GM23338 (cell line): ENCODE data around the gene RBL1. TPM values are rescaled to one million over a fixed set of nuclear protein-coding genes. Genes with fewer than 3 reads are reported as not detected.

Experiments used
- EZH2 ChIP-seq: fragments of 200-600 bp; sonication (generic); IDR thresholded peaks from one replicate; pipeline ENCODE4 v1.8.0; 2017; ENCODE audit warnings: antibody characterized with exemption, mild to moderate bottlenecking, low read depth; ENCODE audit not compliant: unreplicated experiment
- POLR2AphosphoS5 ChIP-seq: IDR thresholded peaks from 2 replicates; pipeline ENCODE4 v1.6.1; 2016; ENCODE audit warnings: antibody characterized with exemption, low read depth
- STAT1 ChIP-seq: IDR thresholded peaks from one replicate; pipeline ENCODE4 v1.6.1; 2016; ENCODE audit warnings: antibody characterized with exemption; ENCODE audit not compliant: unreplicated experiment
- ZNF331 ChIP-seq: fragments of 250-450 bp; sonication (Bioruptor Pico); IDR thresholded peaks from 2 replicates; pipeline ENCODE4 v1.5.0; 2020; ENCODE audit warnings: low read depth, mild to moderate bottlenecking, moderate library complexity
- polyA plus RNA-seq: library from polyadenylated mRNA; unstranded; fragments of >200 nt; fragmentation: Nextera tagmentation; extraction: Ambion mirVana; gene quantifications from 2 replicates; pipeline ENCODE4 v1.2.1, GENCODE V29; 2016
- total RNA-seq: library from RNA; depleted of rRNA; stranded (reverse); fragments of >200 nt; shearing (Covaris generic); gene quantifications from 2 replicates; pipeline ENCODE4 v1.2.3, GENCODE V29; 2014
- TF ChIP-seq, protein P1 (sequence below): fragments of 250-450 bp; sonication (Bioruptor Pico); IDR thresholded peaks from 2 replicates; pipeline ENCODE4 v1.5.0; 2020; ENCODE audit warnings: mild to moderate bottlenecking, moderate library complexity
- TF ChIP-seq, protein P2 (sequence below), 2 experiments: fragments of 200-600 bp in 1 of 2; sonication (generic) in 1 of 2; conservative IDR thresholded peaks; 2 replicates each; pipeline versions ENCODE4 v1.5.1 to v1.6.1; 2016 to 2017; ENCODE audit warnings: antibody characterized with exemption in 2 of 2, low read depth in 2 of 2, mild to moderate bottlenecking in 2 of 2, moderate library complexity in 1 of 2
- TF ChIP-seq, protein P3 (sequence below): IDR thresholded peaks from one replicate; pipeline ENCODE4 v1.6.1; 2018; ENCODE audit warnings: antibody characterized with exemption; ENCODE audit not compliant: unreplicated experiment

Gene RBL1
- total and polyA plus RNA-seq, 2 experiments from 2014 or later: 6.4 to 12.6 TPM

DNA sequence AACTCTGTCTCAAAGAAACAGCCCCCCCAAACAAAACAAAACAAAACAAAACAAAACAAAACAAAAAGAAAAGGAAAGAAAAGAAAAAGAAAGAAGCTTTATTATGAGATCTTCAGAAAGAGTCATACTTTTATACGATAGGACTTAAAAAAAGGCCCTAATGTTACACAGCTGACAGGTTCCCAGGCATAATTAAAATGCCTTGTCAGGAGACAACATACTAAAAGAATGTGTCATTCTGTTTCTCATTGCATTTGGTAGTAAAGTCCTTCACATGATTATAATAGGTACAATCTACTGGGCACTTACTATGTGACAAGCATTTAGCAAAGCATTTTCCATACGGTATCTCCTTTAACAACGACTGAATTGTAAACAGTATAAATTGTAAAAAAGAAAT lies 46.9 kb upstream of the RBL1 start (continued):
- TF ChIP-seq, protein P1, sequence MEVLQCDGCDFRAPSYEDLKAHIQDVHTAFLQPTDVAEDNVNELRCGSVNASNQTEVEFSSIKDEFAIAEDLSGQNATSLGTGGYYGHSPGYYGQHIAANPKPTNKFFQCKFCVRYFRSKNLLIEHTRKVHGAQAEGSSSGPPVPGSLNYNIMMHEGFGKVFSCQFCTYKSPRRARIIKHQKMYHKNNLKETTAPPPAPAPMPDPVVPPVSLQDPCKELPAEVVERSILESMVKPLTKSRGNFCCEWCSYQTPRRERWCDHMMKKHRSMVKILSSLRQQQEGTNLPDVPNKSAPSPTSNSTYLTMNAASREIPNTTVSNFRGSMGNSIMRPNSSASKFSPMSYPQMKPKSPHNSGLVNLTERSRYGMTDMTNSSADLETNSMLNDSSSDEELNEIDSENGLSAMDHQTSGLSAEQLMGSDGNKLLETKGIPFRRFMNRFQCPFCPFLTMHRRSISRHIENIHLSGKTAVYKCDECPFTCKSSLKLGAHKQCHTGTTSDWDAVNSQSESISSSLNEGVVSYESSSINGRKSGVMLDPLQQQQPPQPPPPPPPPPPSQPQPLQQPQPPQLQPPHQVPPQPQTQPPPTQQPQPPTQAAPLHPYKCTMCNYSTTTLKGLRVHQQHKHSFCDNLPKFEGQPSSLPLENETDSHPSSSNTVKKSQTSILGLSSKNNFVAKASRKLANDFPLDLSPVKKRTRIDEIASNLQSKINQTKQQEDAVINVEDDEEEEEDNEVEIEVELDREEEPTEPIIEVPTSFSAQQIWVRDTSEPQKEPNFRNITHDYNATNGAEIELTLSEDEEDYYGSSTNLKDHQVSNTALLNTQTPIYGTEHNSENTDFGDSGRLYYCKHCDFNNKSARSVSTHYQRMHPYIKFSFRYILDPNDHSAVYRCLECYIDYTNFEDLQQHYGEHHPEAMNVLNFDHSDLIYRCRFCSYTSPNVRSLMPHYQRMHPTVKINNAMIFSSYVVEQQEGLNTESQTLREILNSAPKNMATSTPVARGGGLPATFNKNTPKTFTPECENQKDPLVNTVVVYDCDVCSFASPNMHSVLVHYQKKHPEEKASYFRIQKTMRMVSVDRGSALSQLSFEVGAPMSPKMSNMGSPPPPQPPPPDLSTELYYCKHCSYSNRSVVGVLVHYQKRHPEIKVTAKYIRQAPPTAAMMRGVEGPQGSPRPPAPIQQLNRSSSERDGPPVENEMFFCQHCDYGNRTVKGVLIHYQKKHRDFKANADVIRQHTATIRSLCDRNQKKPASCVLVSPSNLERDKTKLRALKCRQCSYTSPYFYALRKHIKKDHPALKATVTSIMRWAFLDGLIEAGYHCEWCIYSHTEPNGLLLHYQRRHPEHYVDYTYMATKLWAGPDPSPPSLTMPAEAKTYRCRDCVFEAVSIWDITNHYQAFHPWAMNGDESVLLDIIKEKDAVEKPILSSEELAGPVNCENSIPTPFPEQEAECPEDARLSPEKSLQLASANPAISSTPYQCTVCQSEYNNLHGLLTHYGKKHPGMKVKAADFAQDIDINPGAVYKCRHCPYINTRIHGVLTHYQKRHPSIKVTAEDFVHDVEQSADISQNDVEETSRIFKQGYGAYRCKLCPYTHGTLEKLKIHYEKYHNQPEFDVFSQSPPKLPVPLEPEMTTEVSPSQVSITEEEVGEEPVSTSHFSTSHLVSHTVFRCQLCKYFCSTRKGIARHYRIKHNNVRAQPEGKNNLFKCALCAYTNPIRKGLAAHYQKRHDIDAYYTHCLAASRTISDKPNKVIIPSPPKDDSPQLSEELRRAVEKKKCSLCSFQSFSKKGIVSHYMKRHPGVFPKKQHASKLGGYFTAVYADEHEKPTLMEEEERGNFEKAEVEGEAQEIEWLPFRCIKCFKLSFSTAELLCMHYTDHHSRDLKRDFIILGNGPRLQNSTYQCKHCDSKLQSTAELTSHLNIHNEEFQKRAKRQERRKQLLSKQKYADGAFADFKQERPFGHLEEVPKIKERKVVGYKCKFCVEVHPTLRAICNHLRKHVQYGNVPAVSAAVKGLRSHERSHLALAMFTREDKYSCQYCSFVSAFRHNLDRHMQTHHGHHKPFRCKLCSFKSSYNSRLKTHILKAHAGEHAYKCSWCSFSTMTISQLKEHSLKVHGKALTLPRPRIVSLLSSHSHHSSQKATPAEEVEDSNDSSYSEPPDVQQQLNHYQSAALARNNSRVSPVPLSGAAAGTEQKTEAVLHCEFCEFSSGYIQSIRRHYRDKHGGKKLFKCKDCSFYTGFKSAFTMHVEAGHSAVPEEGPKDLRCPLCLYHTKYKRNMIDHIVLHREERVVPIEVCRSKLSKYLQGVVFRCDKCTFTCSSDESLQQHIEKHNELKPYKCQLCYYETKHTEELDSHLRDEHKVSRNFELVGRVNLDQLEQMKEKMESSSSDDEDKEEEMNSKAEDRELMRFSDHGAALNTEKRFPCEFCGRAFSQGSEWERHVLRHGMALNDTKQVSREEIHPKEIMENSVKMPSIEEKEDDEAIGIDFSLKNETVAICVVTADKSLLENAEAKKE (CRISPR knock-in tag): no peak
- TF ChIP-seq ZNF331 (CRISPR knock-in tag): no peak
- TF ChIP-seq POLR2AphosphoS5: no peak
- TF ChIP-seq, protein P2, sequence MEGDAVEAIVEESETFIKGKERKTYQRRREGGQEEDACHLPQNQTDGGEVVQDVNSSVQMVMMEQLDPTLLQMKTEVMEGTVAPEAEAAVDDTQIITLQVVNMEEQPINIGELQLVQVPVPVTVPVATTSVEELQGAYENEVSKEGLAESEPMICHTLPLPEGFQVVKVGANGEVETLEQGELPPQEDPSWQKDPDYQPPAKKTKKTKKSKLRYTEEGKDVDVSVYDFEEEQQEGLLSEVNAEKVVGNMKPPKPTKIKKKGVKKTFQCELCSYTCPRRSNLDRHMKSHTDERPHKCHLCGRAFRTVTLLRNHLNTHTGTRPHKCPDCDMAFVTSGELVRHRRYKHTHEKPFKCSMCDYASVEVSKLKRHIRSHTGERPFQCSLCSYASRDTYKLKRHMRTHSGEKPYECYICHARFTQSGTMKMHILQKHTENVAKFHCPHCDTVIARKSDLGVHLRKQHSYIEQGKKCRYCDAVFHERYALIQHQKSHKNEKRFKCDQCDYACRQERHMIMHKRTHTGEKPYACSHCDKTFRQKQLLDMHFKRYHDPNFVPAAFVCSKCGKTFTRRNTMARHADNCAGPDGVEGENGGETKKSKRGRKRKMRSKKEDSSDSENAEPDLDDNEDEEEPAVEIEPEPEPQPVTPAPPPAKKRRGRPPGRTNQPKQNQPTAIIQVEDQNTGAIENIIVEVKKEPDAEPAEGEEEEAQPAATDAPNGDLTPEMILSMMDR (conservative IDR thresholded peaks at IDR 0.05; ENCODE audit: low read depth in 2 of 2): no peak
- TF ChIP-seq, protein P3, sequence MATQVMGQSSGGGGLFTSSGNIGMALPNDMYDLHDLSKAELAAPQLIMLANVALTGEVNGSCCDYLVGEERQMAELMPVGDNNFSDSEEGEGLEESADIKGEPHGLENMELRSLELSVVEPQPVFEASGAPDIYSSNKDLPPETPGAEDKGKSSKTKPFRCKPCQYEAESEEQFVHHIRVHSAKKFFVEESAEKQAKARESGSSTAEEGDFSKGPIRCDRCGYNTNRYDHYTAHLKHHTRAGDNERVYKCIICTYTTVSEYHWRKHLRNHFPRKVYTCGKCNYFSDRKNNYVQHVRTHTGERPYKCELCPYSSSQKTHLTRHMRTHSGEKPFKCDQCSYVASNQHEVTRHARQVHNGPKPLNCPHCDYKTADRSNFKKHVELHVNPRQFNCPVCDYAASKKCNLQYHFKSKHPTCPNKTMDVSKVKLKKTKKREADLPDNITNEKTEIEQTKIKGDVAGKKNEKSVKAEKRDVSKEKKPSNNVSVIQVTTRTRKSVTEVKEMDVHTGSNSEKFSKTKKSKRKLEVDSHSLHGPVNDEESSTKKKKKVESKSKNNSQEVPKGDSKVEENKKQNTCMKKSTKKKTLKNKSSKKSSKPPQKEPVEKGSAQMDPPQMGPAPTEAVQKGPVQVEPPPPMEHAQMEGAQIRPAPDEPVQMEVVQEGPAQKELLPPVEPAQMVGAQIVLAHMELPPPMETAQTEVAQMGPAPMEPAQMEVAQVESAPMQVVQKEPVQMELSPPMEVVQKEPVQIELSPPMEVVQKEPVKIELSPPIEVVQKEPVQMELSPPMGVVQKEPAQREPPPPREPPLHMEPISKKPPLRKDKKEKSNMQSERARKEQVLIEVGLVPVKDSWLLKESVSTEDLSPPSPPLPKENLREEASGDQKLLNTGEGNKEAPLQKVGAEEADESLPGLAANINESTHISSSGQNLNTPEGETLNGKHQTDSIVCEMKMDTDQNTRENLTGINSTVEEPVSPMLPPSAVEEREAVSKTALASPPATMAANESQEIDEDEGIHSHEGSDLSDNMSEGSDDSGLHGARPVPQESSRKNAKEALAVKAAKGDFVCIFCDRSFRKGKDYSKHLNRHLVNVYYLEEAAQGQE: no peak
- no peak for TF ChIP-seq STAT1
- no peak for TF ChIP-seq EZH2
